Prostate gland (tissue), 2 donors: ENCODE data around the gene TOP1.

ENCODE experiments used
- POLR2A ChIP-seq: fragments of 450-650 bp; IDR thresholded peaks from one replicate; pipeline ENCODE4 v1.6.1; 2016; ENCODE audit warnings: antibody characterized with exemption, mild to moderate bottlenecking
- TF ChIP-seq, protein P1 (sequence below), 4 experiments: fragments of 200-600 bp in 2 of 4; fragments of 450-650 bp in 2 of 4; sonication (generic) in 2 of 4; IDR thresholded peaks; 1 replicate in 3 of 4; 2 replicates in 1 of 4; pipeline ENCODE4 v1.5.1; 2016 to 2019; ENCODE audit warnings: antibody characterized with exemption in 4 of 4, mild to moderate bottlenecking in 2 of 4, moderate library complexity in 2 of 4

DNA sequence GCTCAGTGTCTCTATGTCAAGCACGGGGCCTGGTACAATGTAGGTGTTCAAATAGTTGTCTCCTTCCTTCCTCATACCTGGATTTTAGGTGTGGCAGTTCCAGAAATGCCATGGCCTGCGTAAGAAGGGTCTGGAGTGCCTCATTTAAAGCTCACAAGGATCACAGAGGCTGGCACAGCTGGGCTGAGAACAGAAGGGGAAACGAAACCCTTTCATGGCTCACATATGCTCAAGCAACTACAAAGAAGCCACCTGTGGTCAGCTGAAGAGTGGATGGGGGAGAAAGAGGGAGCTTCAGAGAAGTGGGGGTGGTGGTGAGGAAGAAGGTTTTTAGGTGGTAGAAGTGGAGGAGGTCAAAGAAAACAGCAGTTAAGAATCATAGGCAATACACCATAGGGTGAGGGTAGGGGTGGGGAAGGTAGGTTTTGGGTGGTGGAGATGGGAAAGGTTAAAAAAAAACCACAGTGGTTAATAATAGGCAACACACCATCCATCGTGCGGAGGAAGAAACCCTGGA lies 17.0 kb upstream of the TOP1 start:
- TF ChIP-seq, protein P1, sequence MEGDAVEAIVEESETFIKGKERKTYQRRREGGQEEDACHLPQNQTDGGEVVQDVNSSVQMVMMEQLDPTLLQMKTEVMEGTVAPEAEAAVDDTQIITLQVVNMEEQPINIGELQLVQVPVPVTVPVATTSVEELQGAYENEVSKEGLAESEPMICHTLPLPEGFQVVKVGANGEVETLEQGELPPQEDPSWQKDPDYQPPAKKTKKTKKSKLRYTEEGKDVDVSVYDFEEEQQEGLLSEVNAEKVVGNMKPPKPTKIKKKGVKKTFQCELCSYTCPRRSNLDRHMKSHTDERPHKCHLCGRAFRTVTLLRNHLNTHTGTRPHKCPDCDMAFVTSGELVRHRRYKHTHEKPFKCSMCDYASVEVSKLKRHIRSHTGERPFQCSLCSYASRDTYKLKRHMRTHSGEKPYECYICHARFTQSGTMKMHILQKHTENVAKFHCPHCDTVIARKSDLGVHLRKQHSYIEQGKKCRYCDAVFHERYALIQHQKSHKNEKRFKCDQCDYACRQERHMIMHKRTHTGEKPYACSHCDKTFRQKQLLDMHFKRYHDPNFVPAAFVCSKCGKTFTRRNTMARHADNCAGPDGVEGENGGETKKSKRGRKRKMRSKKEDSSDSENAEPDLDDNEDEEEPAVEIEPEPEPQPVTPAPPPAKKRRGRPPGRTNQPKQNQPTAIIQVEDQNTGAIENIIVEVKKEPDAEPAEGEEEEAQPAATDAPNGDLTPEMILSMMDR (IDR thresholded peaks at IDR 0.05), result no peak
- no peak for TF ChIP-seq POLR2A
